GM12892 (cell line): Measurements from ENCODE around the gene STOX2.

ENCODE experiments used
- POLR2AphosphoS5 ChIP-seq: IDR thresholded peaks from 2 replicates; pipeline ENCODE4 v1.6.1; 2011; ENCODE audit warnings: low read depth, low read length, control low read depth
- TAF1 ChIP-seq: IDR thresholded peaks from 2 replicates; pipeline ENCODE4 v1.6.1; 2011; ENCODE audit warnings: low read depth, mild to moderate bottlenecking, control low read depth, low read length, borderline replicate concordance

- no peak for TF ChIP-seq POLR2AphosphoS5
- TF ChIP-seq TAF1: no peak
These were observed 84.4 kb downstream of the STOX2 start for GRCh38 chr4:183989461-183989860.
